Measurements from ENCODE around the gene SPTLC3. TPM values are rescaled to one million over a fixed set of nuclear protein-coding genes. Genes with fewer than 3 reads are reported as not detected.

The SPTLC3 gene
- total RNA-seq, 1 experiment from 2014 or later, result 13.6 TPM

GRCh38 chr20:13060327-13060726 is 51.6 kb downstream of the SPTLC3 start:
- no peak for DNase-seq (ENCODE audit: low read depth in 1 of 2, low spot score in 2 of 2)
- no peak overlapping the region for H3K4me3 ChIP-seq
- H3K27ac ChIP-seq, result no peak overlapping the region
- H3K9me3 ChIP-seq (replicated peaks), result no peaks in the 10 kb centered on the region
- 0 out of 2 replicates have a peak, but pooled peaks cover 4% of the 10 kb centered on the region for H3K4me1 ChIP-seq (replicated peaks)
- no peaks in the 10 kb centered on the region for H3K27me3 ChIP-seq (replicated peaks)
- H3K36me3 ChIP-seq, result no peaks in the 10 kb centered on the region

GRCh38 chr20:13061381-13061780 is 52.6 kb downstream of the SPTLC3 start:
- Histone ChIP-seq H3K27ac (no peak overlapping the region), H3K4me3 (no peak overlapping the region), H3K9me3 (replicated peaks) (no peaks in the 10 kb centered on the region), H3K36me3 (no peaks in the 10 kb centered on the region), H3K27me3 (replicated peaks) (no peaks in the 10 kb centered on the region), H3K4me1 (replicated peaks) (0 out of 2 replicates have a peak, but pooled peaks cover 4% of the 10 kb centered on the region)
- DNase-seq (ENCODE audit: low read depth in 1 of 2, low spot score in 2 of 2), result no peak

- no peak for DNase-seq (ENCODE audit: low read depth in 1 of 2, low spot score in 2 of 2)
- Histone ChIP-seq H3K36me3 (no peaks in the 10 kb centered on the region), H3K27ac (no peak overlapping the region), H3K27me3 (replicated peaks) (no peaks in the 10 kb centered on the region), H3K9me3 (replicated peaks) (no peaks in the 10 kb centered on the region), H3K4me1 (replicated peaks) (0 out of 2 replicates have a peak, but pooled peaks cover 4% of the 10 kb centered on the region), H3K4me3 (no peak overlapping the region)
These were observed 54.0 kb downstream of the SPTLC3 start for GRCh38 chr20:13062789-13063188.

GRCh38 chr20:13068336-13068735 is 59.6 kb downstream of the SPTLC3 start:
- DNase-seq (ENCODE audit: low read depth in 1 of 2, low spot score in 2 of 2), result no peak
- no peaks in the 10 kb centered on the region for H3K27me3 ChIP-seq (replicated peaks)
- no peaks in the 10 kb centered on the region for H3K4me1 ChIP-seq (replicated peaks)
- no peaks in the 10 kb centered on the region for H3K9me3 ChIP-seq (replicated peaks)
- no peaks in the 10 kb centered on the region for H3K36me3 ChIP-seq
- H3K27ac ChIP-seq, result no peak overlapping the region
- no peak overlapping the region for H3K4me3 ChIP-seq

GRCh38 chr20:13081877-13082276 is 73.1 kb downstream of the SPTLC3 start:
- Histone ChIP-seq H3K36me3 (no peaks in the 10 kb centered on the region), H3K4me3 (no peak overlapping the region), H3K4me1 (replicated peaks) (no peaks in the 10 kb centered on the region), H3K27me3 (replicated peaks) (no peaks in the 10 kb centered on the region), H3K9me3 (replicated peaks) (no peaks in the 10 kb centered on the region), H3K27ac (no peak overlapping the region)
- no peak for DNase-seq (ENCODE audit: low read depth in 1 of 2, low spot score in 2 of 2)

- Histone ChIP-seq H3K27ac (no peak overlapping the region), H3K36me3 (no peaks in the 10 kb centered on the region)
These were observed 73.6 kb downstream of the SPTLC3 start for GRCh38 chr20:13082378-13082777.

GRCh38 chr20:13085275-13085674 is 76.5 kb downstream of the SPTLC3 start:
- H3K27me3 ChIP-seq (replicated peaks), result no peaks in the 10 kb centered on the region
- H3K4me3 ChIP-seq, result no peak overlapping the region
- no peak for DNase-seq (ENCODE audit: low read depth in 1 of 2, low spot score in 2 of 2)
- no peaks in the 10 kb centered on the region for H3K9me3 ChIP-seq (replicated peaks)
- H3K4me1 ChIP-seq (replicated peaks), result no peaks in the 10 kb centered on the region
- H3K36me3 ChIP-seq, result no peaks in the 10 kb centered on the region
- H3K27ac ChIP-seq, result no peak overlapping the region

More at GRCh38 chr20:13082378-13082777, 73.6 kb downstream of the SPTLC3 start:
- Histone ChIP-seq H3K27me3 (replicated peaks) (no peaks in the 10 kb centered on the region), H3K4me3 (no peak overlapping the region), H3K4me1 (replicated peaks) (no peaks in the 10 kb centered on the region), H3K9me3 (replicated peaks) (no peaks in the 10 kb centered on the region)
- DNase-seq (ENCODE audit: low read depth in 1 of 2, low spot score in 2 of 2), result no peak

- no peaks in the 10 kb centered on the region for H3K27me3 ChIP-seq (replicated peaks)
- H3K4me3 ChIP-seq, result no peak overlapping the region
- DNase-seq (ENCODE audit: low read depth in 1 of 2, low spot score in 2 of 2), result no peak
These were observed 81.2 kb downstream of the SPTLC3 start for GRCh38 chr20:13089950-13090469.

GRCh38 chr20:13092111-13092510 is 83.3 kb downstream of the SPTLC3 start:
- no peaks in the 10 kb centered on the region for H3K4me1 ChIP-seq (replicated peaks)
- no peaks in the 10 kb centered on the region for H3K36me3 ChIP-seq
- no peak for DNase-seq (ENCODE audit: low read depth in 1 of 2, low spot score in 2 of 2)
- no peak overlapping the region for H3K27ac ChIP-seq
- H3K4me3 ChIP-seq, result no peak overlapping the region
- H3K27me3 ChIP-seq (replicated peaks), result no peaks in the 10 kb centered on the region
- H3K9me3 ChIP-seq (replicated peaks), result no peaks in the 10 kb centered on the region

More at GRCh38 chr20:13089950-13090469, 81.2 kb downstream of the SPTLC3 start:
- no peaks in the 10 kb centered on the region for H3K36me3 ChIP-seq
- no peaks in the 10 kb centered on the region for H3K9me3 ChIP-seq (replicated peaks)
- H3K27ac ChIP-seq, result no peak overlapping the region
- H3K4me1 ChIP-seq (replicated peaks), result no peaks in the 10 kb centered on the region

GRCh38 chr20:13094976-13095375 is 86.2 kb downstream of the SPTLC3 start:
- H3K27me3 ChIP-seq (replicated peaks), result no peaks in the 10 kb centered on the region
- no peak overlapping the region for H3K4me3 ChIP-seq
- no peaks in the 10 kb centered on the region for H3K9me3 ChIP-seq (replicated peaks)
- H3K27ac ChIP-seq, result no peak overlapping the region
- DNase-seq (ENCODE audit: low read depth in 1 of 2, low spot score in 2 of 2), result no peak
- H3K36me3 ChIP-seq, result no peaks in the 10 kb centered on the region
- no peaks in the 10 kb centered on the region for H3K4me1 ChIP-seq (replicated peaks)

GRCh38 chr20:13098720-13099355 is 90.1 kb downstream of the SPTLC3 start:
- DNase-seq (ENCODE audit: low read depth in 1 of 2, low spot score in 2 of 2), result no peak
- H3K36me3 ChIP-seq, result no peaks in the 10 kb centered on the region
- no peak overlapping the region for H3K27ac ChIP-seq
- no peaks in the 10 kb centered on the region for H3K27me3 ChIP-seq (replicated peaks)
- H3K4me3 ChIP-seq, result no peak overlapping the region
- H3K9me3 ChIP-seq (replicated peaks), result no peaks in the 10 kb centered on the region
- H3K4me1 ChIP-seq (replicated peaks), result no peaks in the 10 kb centered on the region

GRCh38 chr20:13099676-13100075 is 90.9 kb downstream of the SPTLC3 start:
- DNase-seq (ENCODE audit: low read depth in 1 of 2, low spot score in 2 of 2), result no peak
- Histone ChIP-seq H3K4me1 (replicated peaks) (no peaks in the 10 kb centered on the region), H3K27ac (no peak overlapping the region), H3K9me3 (replicated peaks) (no peaks in the 10 kb centered on the region), H3K27me3 (replicated peaks) (no peaks in the 10 kb centered on the region), H3K4me3 (no peak overlapping the region), H3K36me3 (no peaks in the 10 kb centered on the region)

- H3K36me3 ChIP-seq, result no peaks in the 10 kb centered on the region
- no peak overlapping the region for H3K27ac ChIP-seq
- H3K27me3 ChIP-seq (replicated peaks), result no peaks in the 10 kb centered on the region
- H3K4me3 ChIP-seq, result no peak overlapping the region
- DNase-seq (ENCODE audit: low read depth in 1 of 2, low spot score in 2 of 2), result no peak
- H3K4me1 ChIP-seq (replicated peaks), result no peaks in the 10 kb centered on the region
- no peaks in the 10 kb centered on the region for H3K9me3 ChIP-seq (replicated peaks)
These were observed 92.5 kb downstream of the SPTLC3 start for GRCh38 chr20:13101276-13101675.

GRCh38 chr20:13101706-13102105 is 92.9 kb downstream of the SPTLC3 start:
- Histone ChIP-seq H3K36me3 (no peaks in the 10 kb centered on the region), H3K27ac (no peak overlapping the region), H3K27me3 (replicated peaks) (no peaks in the 10 kb centered on the region), H3K4me1 (replicated peaks) (no peaks in the 10 kb centered on the region), H3K9me3 (replicated peaks) (no peaks in the 10 kb centered on the region), H3K4me3 (no peak overlapping the region)
- no peak for DNase-seq (ENCODE audit: low read depth in 1 of 2, low spot score in 2 of 2)

GRCh38 chr20:13102237-13102636 is 93.5 kb downstream of the SPTLC3 start:
- H3K4me1 ChIP-seq (replicated peaks), result no peaks in the 10 kb centered on the region
- H3K27ac ChIP-seq, result no peak overlapping the region
- H3K27me3 ChIP-seq (replicated peaks), result no peaks in the 10 kb centered on the region
- DNase-seq (ENCODE audit: low read depth in 1 of 2, low spot score in 2 of 2), result no peak
- H3K4me3 ChIP-seq, result no peak overlapping the region
- H3K9me3 ChIP-seq (replicated peaks), result no peaks in the 10 kb centered on the region
- H3K36me3 ChIP-seq, result no peaks in the 10 kb centered on the region
